GM12891 (cell line): ENCODE measurements around the gene DVL1.

Source experiments
- DNase-seq: peaks from one replicate; pipeline ENCODE4 v3.0.0; 2011; ENCODE audit warnings: low spot score; ENCODE audit not compliant: insufficient read length
- FAIRE-seq: peaks from 2 replicates; lab custom pipeline; 2011; peaks lifted over from hg19 to GRCh38; lab: Jason Lieb, UNC
- PAX5 ChIP-seq: IDR thresholded peaks from 2 replicates; pipeline ENCODE4 v1.6.1; 2011; ENCODE audit warnings: low read length, moderate library complexity, mild to moderate bottlenecking; ENCODE audit not compliant: insufficient read depth, severe bottlenecking
- POLR2A ChIP-seq: IDR thresholded peaks from 2 replicates; pipeline ENCODE4 v1.6.1; 2011; ENCODE audit warnings: low read depth, low read length, control low read depth
- POLR2AphosphoS5 ChIP-seq: IDR thresholded peaks from 2 replicates; pipeline ENCODE4 v1.6.1; 2011; ENCODE audit warnings: low read depth, low read length, control low read depth
- POU2F2 ChIP-seq: IDR thresholded peaks from 2 replicates; pipeline ENCODE4 v1.6.1; 2011; ENCODE audit warnings: low read depth, mild to moderate bottlenecking, control low read depth, low read length, moderate library complexity
- SPI1 ChIP-seq: IDR thresholded peaks from 2 replicates; pipeline ENCODE4 v1.6.1; 2011; ENCODE audit warnings: low read depth, low read length, control low read depth
- TAF1 ChIP-seq: IDR thresholded peaks from 2 replicates; pipeline ENCODE4 v1.6.1; 2011; ENCODE audit warnings: low read depth, low read length, control low read depth

Gene DVL1

GRCh38 chr1:1328254-1328653 is 21.0 kb downstream of the DVL1 start:
- TF ChIP-seq PAX5 (no peak), POU2F2 (no peak), TAF1 (no peak), SPI1 (no peak), POLR2A (no peak), POLR2AphosphoS5 (no peak)
- FAIRE-seq (no peak), DNase-seq (no peak)

GRCh38 chr1:1327291-1327690 is 21.9 kb downstream of the DVL1 start:
- TF ChIP-seq POU2F2 (no peak), POLR2A (no peak), TAF1 (no peak), SPI1 (no peak), POLR2AphosphoS5 (no peak), PAX5 (no peak)
- FAIRE-seq = no peak
- DNase-seq = no peak

- DNase-seq (no peak), FAIRE-seq (no peak)
- TF ChIP-seq PAX5 (no peak), SPI1 (no peak), POLR2A (no peak), POU2F2 (no peak), POLR2AphosphoS5 (no peak), TAF1 (no peak)
Measured at GRCh38 chr1:1326075-1326605, 23.1 kb downstream of the DVL1 start.

- TF ChIP-seq SPI1 (no peak), POLR2A (no peak), PAX5 (no peak), POLR2AphosphoS5 (no peak), POU2F2 (no peak), TAF1 (no peak)
- FAIRE-seq (peak; percentile 52), DNase-seq (no peak)
Measured at GRCh38 chr1:1325288-1326074, 23.7 kb downstream of the DVL1 start.

- FAIRE-seq (peak; percentile 97), DNase-seq (peak; percentile 100)
- TF ChIP-seq POU2F2 (no peak), POLR2AphosphoS5 (0 out of 2 replicates have a peak, but pooled peaks have one; percentile 59), SPI1 (no peak), POLR2A (peak; percentile 60), PAX5 (no peak), TAF1 (peak; percentile 33; the same call in 1 of the 2 replicates)
Measured at GRCh38 chr1:1324524-1325287, 24.5 kb downstream of the DVL1 start, which contains the start of the genes CPTP and INTS11. Gene CPTP, plus strand, starts transcription at chr1:1324802. Its CDS starts 2,109 bp downstream, at chr1:1326911. Gene INTS11, minus strand, starts transcription at chr1:1324660. Its CDS starts 52 bp downstream, at chr1:1324608.

- no peak for DNase-seq
- no peak for FAIRE-seq
- TF ChIP-seq POLR2AphosphoS5 (no peak), SPI1 (no peak), TAF1 (no peak), POLR2A (no peak), PAX5 (no peak), POU2F2 (no peak)
Measured at GRCh38 chr1:1324084-1324523, 25.1 kb downstream of the DVL1 start.

GRCh38 chr1:1322952-1323351 is 26.3 kb downstream of the DVL1 start:
- no peak for TF ChIP-seq PAX5
- FAIRE-seq (no peak), DNase-seq (no peak)

- DNase-seq = no peak
- TF ChIP-seq POLR2A (no peak), SPI1 (no peak), POU2F2 (no peak), POLR2AphosphoS5 (no peak), TAF1 (no peak), PAX5 (no peak)
- FAIRE-seq = no peak
Measured at GRCh38 chr1:1322418-1322817, 26.8 kb downstream of the DVL1 start.

- TF ChIP-seq PAX5 (no peak), POU2F2 (no peak)
- FAIRE-seq (no peak), DNase-seq (no peak)
Measured at GRCh38 chr1:1321477-1321876, 27.7 kb downstream of the DVL1 start.
